ENCODE measurements around the gene MALAT1.

DNA sequence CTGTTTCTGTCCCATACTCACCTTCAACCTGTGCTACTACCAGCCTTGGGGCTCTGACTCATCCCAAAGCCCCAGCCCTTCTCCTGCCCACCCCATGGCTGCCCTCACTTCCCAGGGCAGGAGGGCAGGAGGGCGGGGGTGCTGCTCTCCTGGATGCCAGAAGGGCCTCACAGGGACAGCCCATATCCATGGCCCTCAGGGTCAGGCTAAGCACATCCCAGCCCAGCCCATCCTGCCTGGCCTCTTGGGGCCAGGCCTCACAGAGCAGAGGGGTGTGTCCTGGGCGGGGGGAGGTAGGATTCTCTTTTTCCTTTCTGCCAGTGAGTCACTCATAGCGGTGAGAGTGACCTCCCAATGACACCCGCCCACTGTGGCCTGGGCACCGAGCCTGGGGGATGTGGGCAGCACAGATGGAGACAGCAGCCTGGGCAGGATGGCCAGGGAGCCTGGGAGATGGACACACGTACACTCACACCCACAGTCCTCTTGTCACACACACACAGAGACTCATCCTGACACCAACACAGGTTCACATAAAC is 56.9 kb downstream of the MALAT1 start:
- TF ChIP-seq, protein P1, sequence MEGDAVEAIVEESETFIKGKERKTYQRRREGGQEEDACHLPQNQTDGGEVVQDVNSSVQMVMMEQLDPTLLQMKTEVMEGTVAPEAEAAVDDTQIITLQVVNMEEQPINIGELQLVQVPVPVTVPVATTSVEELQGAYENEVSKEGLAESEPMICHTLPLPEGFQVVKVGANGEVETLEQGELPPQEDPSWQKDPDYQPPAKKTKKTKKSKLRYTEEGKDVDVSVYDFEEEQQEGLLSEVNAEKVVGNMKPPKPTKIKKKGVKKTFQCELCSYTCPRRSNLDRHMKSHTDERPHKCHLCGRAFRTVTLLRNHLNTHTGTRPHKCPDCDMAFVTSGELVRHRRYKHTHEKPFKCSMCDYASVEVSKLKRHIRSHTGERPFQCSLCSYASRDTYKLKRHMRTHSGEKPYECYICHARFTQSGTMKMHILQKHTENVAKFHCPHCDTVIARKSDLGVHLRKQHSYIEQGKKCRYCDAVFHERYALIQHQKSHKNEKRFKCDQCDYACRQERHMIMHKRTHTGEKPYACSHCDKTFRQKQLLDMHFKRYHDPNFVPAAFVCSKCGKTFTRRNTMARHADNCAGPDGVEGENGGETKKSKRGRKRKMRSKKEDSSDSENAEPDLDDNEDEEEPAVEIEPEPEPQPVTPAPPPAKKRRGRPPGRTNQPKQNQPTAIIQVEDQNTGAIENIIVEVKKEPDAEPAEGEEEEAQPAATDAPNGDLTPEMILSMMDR (IDR thresholded peaks at IDR 0.05) = no peak
- peak in 1 of 2 donors; percentile 15 for TF ChIP-seq POLR2A (IDR thresholded peaks at IDR 0.05)

Data from heart left ventricle (tissue), 13 donors.